Panc1 (cell line): ENCODE data around the gene SH2D2A. TPM values are rescaled to one million over a fixed set of nuclear protein-coding genes. Genes with fewer than 3 reads are reported as not detected.

Experiments used
- ATAC-seq: fragments of 200-7000 bp; cut with Tn5 transposase; 2 replicates; pipeline ENCODE4 v1.9.1; 2020; ENCODE audit warnings: mild to moderate bottlenecking, moderate library complexity
- Bru-seq: library from RNA; stranded (reverse); fragments of 400-500 nt; gene quantifications from one replicate; lab custom pipeline; 2021; lab: Mats Ljungman, UMichigan
- BruChase-seq, 2 experiments: library from RNA; stranded (reverse); fragments of 400-500 nt; gene quantifications; one replicate each; lab custom pipeline; 2021; lab: Mats Ljungman, UMichigan
- BruUV-seq: library from RNA; stranded (reverse); fragments of 400-500 nt; replicated peaks from 2 replicates; lab custom pipeline; 2021; lab: Mats Ljungman, UMichigan
- CTCF ChIA-PET: fragments of 300-600 bp; sonication (Branson Sonifier 250); formaldehyde crosslinking; loops from one replicate; lab custom pipeline; 2022; ENCODE audit warnings: antibody characterized with exemption; lab: Charles Lee
- POLR2A ChIA-PET: fragments of 300-600 bp; sonication (Branson Sonifier 250); formaldehyde crosslinking; loops from one replicate; lab custom pipeline; 2022; ENCODE audit warnings: antibody characterized with exemption; lab: Charles Lee
- DNase-seq: peaks from one replicate; pipeline ENCODE4 v3.0.0-alpha.2; 2010; ENCODE audit warnings: low read depth, low spot score
- H3K27ac ChIP-seq: 2 replicates; pipeline ENCODE4 v1.5.1; 2011; ENCODE audit warnings: mild to moderate bottlenecking, low read length, inconsistent platforms
- H3K27me3 ChIP-seq: fragments of 200-500 bp; sonication (Bioruptor generic); 2 replicates; pipeline ENCODE4 v1.6.0; 2014; ENCODE audit warnings: low read length, inconsistent platforms; ENCODE audit not compliant: control insufficient read depth, insufficient read depth
- H3K36me3 ChIP-seq: fragments of 200-500 bp; sonication (Bioruptor generic); 2 replicates; pipeline ENCODE4 v1.5.1; 2014; ENCODE audit warnings: inconsistent platforms, mild to moderate bottlenecking, low read length, moderate library complexity; ENCODE audit not compliant: control insufficient read depth, insufficient read depth
- H3K4me1 ChIP-seq: 2 replicates; pipeline ENCODE4 v1.5.1; 2011; ENCODE audit warnings: inconsistent platforms, mild to moderate bottlenecking, low read length, moderate library complexity; ENCODE audit not compliant: control insufficient read depth, insufficient read depth
- H3K4me3 ChIP-seq, 2 experiments: 2 replicates each; pipeline ENCODE4 v1.5.1; 2011 to 2012; ENCODE audit warnings: low read depth in 2 of 2, low read length in 2 of 2, mild to moderate bottlenecking in 2 of 2, inconsistent platforms in 1 of 2, moderate library complexity in 1 of 2
- H3K9me3 ChIP-seq: fragments of 200-500 bp; sonication (Bioruptor generic); 2 replicates; pipeline ENCODE4 v1.5.1; 2014; ENCODE audit warnings: low read depth, mild to moderate bottlenecking, inconsistent platforms, low read length, moderate library complexity; ENCODE audit not compliant: control insufficient read depth, insufficient read depth
- POLR2AphosphoS5 ChIP-seq: IDR thresholded peaks from 2 replicates; pipeline ENCODE4 v1.6.1; 2012; ENCODE audit warnings: mild to moderate bottlenecking, low read depth, low read length, moderate library complexity
- SIN3A ChIP-seq: IDR thresholded peaks from 2 replicates; pipeline ENCODE4 v1.6.1; 2012; ENCODE audit warnings: low read depth, mild to moderate bottlenecking, low read length, moderate library complexity, borderline replicate concordance; ENCODE audit not compliant: insufficient read depth
- TCF7L2 ChIP-seq: IDR thresholded peaks from 2 replicates; pipeline ENCODE4 v1.6.1; 2011; ENCODE audit warnings: mild to moderate bottlenecking, low read depth, low read length, inconsistent platforms
- in situ Hi-C: cut with HindIII; loops from 2 replicates; pipeline ENCODE4 v1.10.0; 2016; ENCODE audit warnings: low sequenced_read_pairs, low pct_unique_long_range_greater_than_20kb
- intact Hi-C: fragments of 100-400 bp; cut with micrococcal nuclease; formaldehyde crosslinking; loops from one replicate; pipeline ENCODE4 v1.10.0; 2022; ENCODE audit not compliant: unreplicated experiment
- long read RNA-seq: library from polyadenylated mRNA; unstranded; transcript quantifications from one replicate; pipeline ENCODE4 v2.0.0, GENCODE V29; 2021; ENCODE audit not compliant: unreplicated experiment
- polyA plus RNA-seq: library from polyadenylated mRNA; unstranded; fragments of >200 nt; gene quantifications from one replicate; pipeline ENCODE4 v1.2.1, GENCODE V29; 2012; ENCODE audit warnings: missing spikeins; ENCODE audit not compliant: insufficient read length
- total RNA-seq: library from RNA; stranded (reverse); gene quantifications from one replicate; pipeline ENCODE4 v1.2.1, GENCODE V29; 2021; ENCODE audit not compliant: unreplicated experiment
- TF ChIP-seq, protein P1 (sequence below), 2 experiments: IDR thresholded peaks; 2 replicates each; pipeline ENCODE4 v1.6.1; 2011 to 2012; ENCODE audit warnings: low read depth in 2 of 2, control low read depth in 1 of 2, low read length in 1 of 2, mild to moderate bottlenecking in 1 of 2, moderate library complexity in 1 of 2; ENCODE audit not compliant: insufficient read depth in 1 of 2
- TF ChIP-seq, protein P2 (sequence below): fragments of 450-650 bp; IDR thresholded peaks from 2 replicates; pipeline ENCODE4 v1.5.1; 2017; ENCODE audit warnings: mild to moderate bottlenecking

The SH2D2A gene
- total RNA-seq (0.69 TPM), Bru-seq, nascent RNA (percentile 29 among the genes with signal in this experiment), BruChase-seq, experiment 1, labeled RNA remaining after a 2-hour chase (percentile 28 among the genes with signal in this experiment), BruChase-seq, experiment 2, labeled RNA remaining after a 6-hour chase (percentile 17 among the genes with signal in this experiment)
- polyA plus RNA-seq = 1.5 TPM
- long read RNA-seq, partial matches to known transcripts = 3 of 3 reads
- long read RNA-seq, other reads (novel, unspliced or antisense) = 0 of 3 reads

GRCh38 chr1:156816561-156817328 is at the start of gene SH2D2A:
TSS of gene SH2D2A (minus strand) at chr1:156816848. CDS start at chr1:156816708, 140 bp downstream.
- Histone ChIP-seq H3K27ac (no peak within 1 kb of the TSS), H3K27me3 (peaks cover 2% of the 10 kb centered on the region; the same call in 1 of the 2 replicates), H3K36me3 (no peaks in the 10 kb centered on the region), H3K4me3 (no peak within 1 kb of the TSS), H3K9me3 (no peaks in the 10 kb centered on the region), H3K4me1 (peaks cover 5% of the 10 kb centered on the region; the same call in 1 of the 2 replicates)
- DNase-seq = no peak
- BruUV-seq = no TSS peak
- ChIA-PET CTCF (interaction anchor here (0.5 kb wide), 1 partner anchor 76 kb away, joined by 8 read pairs; no protein-coding TSS in a partner anchor), POLR2A (interaction anchor here (0.6 kb wide), 1 partner anchor 101 kb away, joined by 4 read pairs; no protein-coding TSS in a partner anchor)
- TF ChIP-seq, protein P1, sequence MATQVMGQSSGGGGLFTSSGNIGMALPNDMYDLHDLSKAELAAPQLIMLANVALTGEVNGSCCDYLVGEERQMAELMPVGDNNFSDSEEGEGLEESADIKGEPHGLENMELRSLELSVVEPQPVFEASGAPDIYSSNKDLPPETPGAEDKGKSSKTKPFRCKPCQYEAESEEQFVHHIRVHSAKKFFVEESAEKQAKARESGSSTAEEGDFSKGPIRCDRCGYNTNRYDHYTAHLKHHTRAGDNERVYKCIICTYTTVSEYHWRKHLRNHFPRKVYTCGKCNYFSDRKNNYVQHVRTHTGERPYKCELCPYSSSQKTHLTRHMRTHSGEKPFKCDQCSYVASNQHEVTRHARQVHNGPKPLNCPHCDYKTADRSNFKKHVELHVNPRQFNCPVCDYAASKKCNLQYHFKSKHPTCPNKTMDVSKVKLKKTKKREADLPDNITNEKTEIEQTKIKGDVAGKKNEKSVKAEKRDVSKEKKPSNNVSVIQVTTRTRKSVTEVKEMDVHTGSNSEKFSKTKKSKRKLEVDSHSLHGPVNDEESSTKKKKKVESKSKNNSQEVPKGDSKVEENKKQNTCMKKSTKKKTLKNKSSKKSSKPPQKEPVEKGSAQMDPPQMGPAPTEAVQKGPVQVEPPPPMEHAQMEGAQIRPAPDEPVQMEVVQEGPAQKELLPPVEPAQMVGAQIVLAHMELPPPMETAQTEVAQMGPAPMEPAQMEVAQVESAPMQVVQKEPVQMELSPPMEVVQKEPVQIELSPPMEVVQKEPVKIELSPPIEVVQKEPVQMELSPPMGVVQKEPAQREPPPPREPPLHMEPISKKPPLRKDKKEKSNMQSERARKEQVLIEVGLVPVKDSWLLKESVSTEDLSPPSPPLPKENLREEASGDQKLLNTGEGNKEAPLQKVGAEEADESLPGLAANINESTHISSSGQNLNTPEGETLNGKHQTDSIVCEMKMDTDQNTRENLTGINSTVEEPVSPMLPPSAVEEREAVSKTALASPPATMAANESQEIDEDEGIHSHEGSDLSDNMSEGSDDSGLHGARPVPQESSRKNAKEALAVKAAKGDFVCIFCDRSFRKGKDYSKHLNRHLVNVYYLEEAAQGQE (IDR thresholded peaks at IDR 0.05; ENCODE audit: insufficient read depth in 1 of 2, low read depth in 2 of 2, low read length in 1 of 2) = no peak
- TF ChIP-seq POLR2AphosphoS5 (no peak), SIN3A (no peak), TCF7L2 (no peak)
- TF ChIP-seq, protein P2, sequence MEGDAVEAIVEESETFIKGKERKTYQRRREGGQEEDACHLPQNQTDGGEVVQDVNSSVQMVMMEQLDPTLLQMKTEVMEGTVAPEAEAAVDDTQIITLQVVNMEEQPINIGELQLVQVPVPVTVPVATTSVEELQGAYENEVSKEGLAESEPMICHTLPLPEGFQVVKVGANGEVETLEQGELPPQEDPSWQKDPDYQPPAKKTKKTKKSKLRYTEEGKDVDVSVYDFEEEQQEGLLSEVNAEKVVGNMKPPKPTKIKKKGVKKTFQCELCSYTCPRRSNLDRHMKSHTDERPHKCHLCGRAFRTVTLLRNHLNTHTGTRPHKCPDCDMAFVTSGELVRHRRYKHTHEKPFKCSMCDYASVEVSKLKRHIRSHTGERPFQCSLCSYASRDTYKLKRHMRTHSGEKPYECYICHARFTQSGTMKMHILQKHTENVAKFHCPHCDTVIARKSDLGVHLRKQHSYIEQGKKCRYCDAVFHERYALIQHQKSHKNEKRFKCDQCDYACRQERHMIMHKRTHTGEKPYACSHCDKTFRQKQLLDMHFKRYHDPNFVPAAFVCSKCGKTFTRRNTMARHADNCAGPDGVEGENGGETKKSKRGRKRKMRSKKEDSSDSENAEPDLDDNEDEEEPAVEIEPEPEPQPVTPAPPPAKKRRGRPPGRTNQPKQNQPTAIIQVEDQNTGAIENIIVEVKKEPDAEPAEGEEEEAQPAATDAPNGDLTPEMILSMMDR = no peak
- intact Hi-C loops (no loop called here), in situ Hi-C loops (no loop called here)
- no peak for ATAC-seq

GRCh38 chr1:156865865-156866248 is 49.2 kb upstream of the SH2D2A start:
- no peak for ATAC-seq
- ChIA-PET CTCF (no interaction called here), POLR2A (no interaction called here)
- Histone ChIP-seq H3K9me3 (no peaks in the 10 kb centered on the region), H3K27ac (no peak overlapping the region), H3K4me3 (no peak overlapping the region), H3K36me3 (no peaks in the 10 kb centered on the region), H3K4me1 (peaks cover 4% of the 10 kb centered on the region; the same call in 1 of the 2 replicates), H3K27me3 (no peaks in the 10 kb centered on the region)
- in situ Hi-C loops = no loop called here
- no peak for DNase-seq
- intact Hi-C loops = loop anchor here (10.0 kb wide), 1 partner anchor 171 kb away; no protein-coding TSS in a partner anchor
- TF ChIP-seq, protein P2 = no peak
- no peak for TF ChIP-seq POLR2AphosphoS5
- no peak for TF ChIP-seq TCF7L2
- TF ChIP-seq, protein P1 (IDR thresholded peaks at IDR 0.05; ENCODE audit: insufficient read depth in 1 of 2, low read depth in 2 of 2, low read length in 1 of 2) = no peak
- no peak for TF ChIP-seq SIN3A
- no TSS peak for BruUV-seq
